SIG-M5 (cell line): ENCODE data around the gene RANBP17.

Experiments
- DNase-seq: peaks from one replicate; lab custom pipeline; 2025; lab: John Stamatoyannopoulos, UW

The RANBP17 gene

GRCh38 chr5:171299228-171299627, 437.4 kb downstream of the RANBP17 start:
- DNase-seq = no peak

DNA sequence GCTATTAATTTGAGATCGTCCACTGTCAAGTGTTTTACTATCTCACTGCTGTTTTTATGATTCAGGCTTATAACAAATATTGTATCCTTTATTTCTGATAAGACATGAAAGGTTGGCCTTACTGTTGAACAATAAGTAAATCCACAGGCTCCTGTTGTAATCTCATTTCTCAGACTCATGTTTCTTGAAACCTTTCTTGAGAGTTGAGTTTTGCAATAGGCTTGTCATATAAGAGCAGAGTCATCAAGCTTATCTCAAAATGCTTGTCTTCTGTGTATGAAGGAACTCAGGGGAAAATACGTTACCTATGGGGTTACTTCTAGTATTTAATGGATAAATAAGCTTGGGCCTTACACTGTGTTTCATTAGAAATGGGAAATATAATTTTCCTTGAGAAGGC, 438.0 kb downstream of the RANBP17 start:
- DNase-seq = no peak

DNA sequence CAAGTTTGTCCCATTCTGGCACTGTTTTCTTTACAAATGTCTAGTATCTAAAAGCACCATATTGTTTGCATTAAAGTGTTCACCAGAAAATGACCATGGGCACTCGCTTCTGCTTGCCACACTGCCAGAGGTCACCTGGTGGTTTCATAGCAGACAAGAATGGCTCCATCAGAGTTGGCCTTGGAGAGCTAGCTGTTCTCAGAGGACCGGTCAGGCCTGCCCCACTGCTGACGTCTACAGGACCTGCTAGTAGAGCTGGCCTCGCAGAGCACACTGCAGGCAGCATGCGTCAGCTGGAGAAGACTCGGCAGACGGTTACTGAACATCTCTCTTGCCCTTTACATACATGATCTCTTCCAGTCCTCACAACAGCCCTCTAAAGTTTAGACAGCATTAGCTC, 438.5 kb downstream of the RANBP17 start:
- DNase-seq = no peak

DNA sequence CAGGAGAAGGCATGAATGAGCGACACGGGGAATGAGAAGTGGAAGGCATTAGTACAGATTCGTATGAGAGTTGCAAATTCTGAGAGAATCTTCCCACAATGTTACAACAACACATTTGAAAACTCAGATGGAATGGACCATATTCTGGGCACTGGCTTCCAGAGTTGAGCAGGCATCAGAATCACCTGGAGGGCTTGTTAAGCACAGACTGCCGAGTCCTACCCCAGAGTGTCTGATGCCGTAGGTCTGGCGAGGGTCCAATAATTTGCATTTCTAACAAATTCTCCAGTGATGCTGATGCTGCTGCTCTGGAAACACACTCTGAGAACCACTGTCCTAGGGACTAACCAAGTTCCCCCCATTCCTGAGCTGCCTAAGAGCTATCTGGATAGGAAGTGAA, 444.3 kb downstream of the RANBP17 start:
- DNase-seq = no peak

- DNase-seq = no peak
These were observed 445.2 kb downstream of the RANBP17 start for GRCh38 chr5:171306781-171307591.

GRCh38 chr5:171307789-171308452, 446.1 kb downstream of the RANBP17 start:
- DNase-seq = no peak

DNA sequence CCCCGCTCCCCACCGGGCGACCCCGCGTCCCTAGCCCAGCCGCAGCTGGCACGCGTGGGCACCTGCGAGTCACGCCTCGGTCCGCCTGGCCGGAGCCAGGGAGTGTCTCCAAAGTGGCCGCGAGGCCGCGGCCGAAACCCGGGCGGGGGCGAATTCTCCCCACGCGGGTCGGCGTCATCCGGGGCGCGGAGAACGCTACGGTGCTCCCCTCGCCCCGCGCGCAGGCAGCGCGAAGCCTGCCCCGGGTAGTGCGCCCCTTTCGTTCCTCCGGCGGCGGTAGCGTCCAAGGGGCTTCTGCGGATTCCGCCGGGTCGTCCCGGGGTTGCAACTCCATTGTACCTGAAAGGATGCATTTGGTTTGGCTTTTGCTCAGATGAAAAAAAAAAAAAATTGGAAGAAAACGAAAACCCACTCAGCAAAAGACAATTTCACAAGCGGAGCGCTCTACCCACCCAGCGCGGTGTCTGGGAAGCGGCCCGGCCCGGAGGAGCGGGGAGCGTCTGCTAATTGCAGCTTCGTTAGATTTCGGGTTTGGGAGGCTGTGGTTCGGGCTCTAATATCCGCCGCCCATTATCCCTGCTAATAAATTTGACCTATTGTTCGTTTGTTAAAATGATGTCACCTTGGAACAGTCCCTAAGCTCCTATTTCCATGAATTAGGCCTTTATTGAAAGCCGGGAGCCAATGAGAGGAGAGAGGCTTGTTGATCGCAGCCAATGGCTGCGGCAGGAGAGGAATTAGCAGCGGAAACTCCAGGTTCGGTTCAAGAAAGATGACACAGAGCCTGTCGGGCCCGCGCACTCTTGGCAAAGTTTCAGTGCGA, 446.8 kb downstream of the RANBP17 start, which contains the start of gene TLX3:
TLX3 (plus strand) TSS at position 796 of the 823 bp plus-strand sequence. CDS start 118 bp downstream, outside the sequence.
- DNase-seq = no peak

- no peak for DNase-seq
These were observed 447.7 kb downstream of the RANBP17 start for GRCh38 chr5:171309276-171310211.

- no peak for DNase-seq
These were observed 448.5 kb downstream of the RANBP17 start for GRCh38 chr5:171310212-171310818.

GRCh38 chr5:171310819-171311321, 449.1 kb downstream of the RANBP17 start:
- no peak for DNase-seq

DNA sequence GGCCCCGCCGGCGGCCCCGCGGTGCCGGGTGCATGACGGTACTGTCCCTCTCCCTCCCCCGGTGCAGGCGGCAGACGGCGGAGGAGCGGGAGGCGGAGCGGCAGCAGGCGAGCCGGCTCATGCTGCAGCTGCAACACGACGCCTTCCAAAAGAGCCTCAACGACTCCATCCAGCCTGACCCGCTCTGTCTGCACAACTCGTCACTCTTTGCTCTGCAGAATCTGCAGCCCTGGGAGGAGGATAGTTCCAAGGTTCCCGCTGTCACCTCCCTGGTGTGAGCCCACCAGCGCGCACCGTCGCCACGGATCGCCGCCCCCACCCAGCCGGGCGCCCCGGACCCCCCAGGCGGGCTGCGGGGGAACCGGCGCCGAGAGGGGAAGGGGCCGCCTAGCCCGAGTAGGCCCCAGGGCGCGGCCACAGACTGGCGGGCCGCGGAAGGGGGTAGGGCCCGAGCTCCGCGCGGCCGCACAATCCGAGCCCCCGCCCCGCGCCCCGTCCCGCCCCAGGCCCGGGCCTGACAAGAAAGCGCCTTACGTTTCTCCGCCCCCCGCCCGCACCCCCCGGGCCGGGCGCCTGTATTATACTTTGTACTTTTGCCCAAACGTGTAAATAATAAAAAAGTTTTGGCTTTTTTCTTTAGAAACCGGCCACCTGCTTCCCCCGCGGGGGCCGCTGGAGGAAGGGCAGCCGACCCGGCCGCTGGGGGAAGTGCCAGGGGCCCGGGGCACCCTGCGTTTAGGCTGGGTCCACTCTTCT, 449.7 kb downstream of the RANBP17 start:
- DNase-seq = no peak

DNA sequence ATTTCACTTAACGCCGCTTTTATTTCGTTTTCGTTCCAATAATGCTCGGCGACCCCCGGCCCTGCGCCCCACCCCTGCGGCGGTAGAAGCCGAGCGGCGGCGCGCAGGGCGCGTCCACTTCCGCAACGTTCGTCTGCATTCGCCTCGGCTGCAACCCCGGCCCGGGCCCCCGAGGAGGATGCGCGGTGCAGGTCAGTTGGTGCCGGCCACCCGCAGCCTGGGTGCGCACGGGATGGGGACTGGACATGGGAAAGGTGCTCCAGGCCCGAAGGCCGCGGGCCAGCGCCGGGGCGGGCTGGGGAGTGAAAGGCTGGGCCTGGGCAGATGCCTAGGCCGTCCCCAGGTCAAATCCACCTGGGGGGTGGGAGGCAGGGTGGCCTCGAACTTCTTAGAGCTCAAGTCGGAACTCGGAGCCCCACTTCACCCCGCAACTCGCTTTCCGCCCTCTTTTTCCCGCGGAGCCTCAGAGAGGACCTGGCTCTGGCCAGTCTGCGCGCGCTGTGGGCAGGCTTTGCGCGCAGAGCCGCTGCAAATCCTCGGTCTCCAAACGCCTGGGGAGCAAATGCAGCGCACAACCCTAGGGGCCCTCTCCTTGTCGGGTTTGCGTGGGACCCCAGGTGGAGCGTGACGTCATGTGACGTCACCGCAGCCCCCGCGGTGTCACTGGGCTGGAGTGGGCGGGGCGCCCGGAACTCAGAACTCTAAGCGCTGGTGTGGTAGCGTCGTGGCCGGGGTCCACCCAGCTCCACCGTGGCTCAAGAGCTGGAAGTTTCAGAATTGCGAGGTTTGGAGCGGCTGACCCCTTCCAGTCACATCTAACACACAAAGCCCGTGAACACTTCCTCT, 450.5 kb downstream of the RANBP17 start:
- no peak for DNase-seq

GRCh38 chr5:171313481-171314206, 451.8 kb downstream of the RANBP17 start:
- DNase-seq = no peak

DNA sequence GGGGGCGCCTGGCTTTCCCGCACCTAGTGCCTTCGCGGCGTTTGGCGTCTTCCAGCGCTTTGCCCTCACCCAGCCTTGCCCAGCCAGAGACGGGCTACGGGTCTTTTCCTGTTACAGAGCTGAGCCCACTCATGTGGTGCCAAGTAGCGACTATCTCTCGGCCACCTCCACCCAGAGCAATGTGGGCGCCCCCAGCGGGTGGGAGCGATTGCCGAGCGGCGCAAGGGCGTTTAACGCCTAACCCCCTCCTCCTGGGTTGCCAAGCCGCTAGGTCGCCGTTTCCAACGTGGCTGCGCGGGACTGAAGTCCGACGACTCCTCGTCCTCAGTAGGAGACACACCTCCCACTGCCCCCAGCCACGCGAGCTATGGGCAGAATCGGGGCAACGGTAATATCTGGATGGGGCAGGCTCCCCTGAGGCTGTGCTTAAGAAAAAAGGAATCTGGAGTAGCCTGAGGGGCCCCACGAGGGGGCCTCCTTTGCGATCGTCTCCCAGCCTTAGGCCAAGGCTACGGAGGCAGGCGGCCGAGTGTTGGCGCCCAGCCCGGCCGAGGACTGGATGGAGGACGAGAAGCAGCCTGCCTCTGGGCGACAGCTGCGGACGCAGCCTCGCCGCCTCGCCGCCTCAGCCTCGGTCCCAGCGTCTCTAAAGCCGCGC, 453.0 kb downstream of the RANBP17 start:
- no peak for DNase-seq

GRCh38 chr5:171315386-171315891, 453.6 kb downstream of the RANBP17 start:
- DNase-seq = no peak

- no peak for DNase-seq
These were observed 454.1 kb downstream of the RANBP17 start for GRCh38 chr5:171315925-171316257.

DNA sequence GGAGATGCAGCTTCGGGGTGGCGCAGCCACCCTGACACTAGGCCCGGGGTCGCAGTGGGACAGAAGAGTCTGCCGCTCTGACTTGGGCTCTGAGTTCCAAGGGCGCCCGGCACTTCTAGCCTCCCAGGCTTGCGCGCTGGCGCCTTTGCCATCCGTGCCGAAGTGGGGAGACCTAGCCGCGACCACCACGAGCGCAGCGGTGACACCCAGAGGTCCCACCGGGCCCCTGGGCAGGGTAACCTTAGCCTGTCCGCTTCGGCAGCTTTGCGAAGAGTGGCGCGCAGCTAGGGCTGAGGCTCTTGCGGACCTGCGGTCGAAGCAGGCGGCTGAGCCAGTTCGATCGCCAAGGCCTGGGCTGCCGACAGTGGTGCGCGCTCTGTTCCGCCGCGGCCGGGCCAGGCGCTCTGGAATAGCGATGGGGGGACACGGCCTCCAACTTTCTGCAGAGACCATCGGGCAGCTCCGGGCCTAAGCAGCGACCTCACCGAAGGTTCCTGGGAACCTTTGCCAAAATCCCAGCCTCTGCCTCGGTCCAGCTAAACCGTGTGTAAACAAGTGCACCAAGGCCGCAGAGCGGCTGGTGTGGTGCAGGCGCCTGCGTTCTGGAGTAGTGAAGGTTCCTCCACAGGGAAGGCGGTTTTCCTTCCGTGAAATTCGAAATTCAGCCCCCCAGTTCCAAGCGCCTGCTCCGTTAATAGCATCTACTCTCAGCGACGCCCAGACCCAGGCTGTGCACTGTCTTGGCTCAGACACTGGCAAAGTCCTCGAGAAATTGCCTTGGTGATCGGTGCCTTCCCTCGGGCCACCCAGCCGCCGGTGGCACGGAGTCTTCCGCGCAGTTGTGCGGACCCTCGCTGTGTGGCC, 454.7 kb downstream of the RANBP17 start:
- DNase-seq = no peak
